GM12875 (cell line): ENCODE results near the gene USP47.

Experiments
- H3K4me3 ChIP-seq: one replicate; pipeline ENCODE4 v1.5.1; 2011; ENCODE audit warnings: low read depth, low read length, control low read depth
- TF ChIP-seq, protein P1 (sequence below): IDR thresholded peaks from 2 replicates; pipeline ENCODE4 v1.5.1; 2011; ENCODE audit warnings: low read depth, mild to moderate bottlenecking, control low read depth, inconsistent platforms, low read length, moderate library complexity, borderline replicate concordance; ENCODE audit not compliant: insufficient read depth

Gene USP47

DNA sequence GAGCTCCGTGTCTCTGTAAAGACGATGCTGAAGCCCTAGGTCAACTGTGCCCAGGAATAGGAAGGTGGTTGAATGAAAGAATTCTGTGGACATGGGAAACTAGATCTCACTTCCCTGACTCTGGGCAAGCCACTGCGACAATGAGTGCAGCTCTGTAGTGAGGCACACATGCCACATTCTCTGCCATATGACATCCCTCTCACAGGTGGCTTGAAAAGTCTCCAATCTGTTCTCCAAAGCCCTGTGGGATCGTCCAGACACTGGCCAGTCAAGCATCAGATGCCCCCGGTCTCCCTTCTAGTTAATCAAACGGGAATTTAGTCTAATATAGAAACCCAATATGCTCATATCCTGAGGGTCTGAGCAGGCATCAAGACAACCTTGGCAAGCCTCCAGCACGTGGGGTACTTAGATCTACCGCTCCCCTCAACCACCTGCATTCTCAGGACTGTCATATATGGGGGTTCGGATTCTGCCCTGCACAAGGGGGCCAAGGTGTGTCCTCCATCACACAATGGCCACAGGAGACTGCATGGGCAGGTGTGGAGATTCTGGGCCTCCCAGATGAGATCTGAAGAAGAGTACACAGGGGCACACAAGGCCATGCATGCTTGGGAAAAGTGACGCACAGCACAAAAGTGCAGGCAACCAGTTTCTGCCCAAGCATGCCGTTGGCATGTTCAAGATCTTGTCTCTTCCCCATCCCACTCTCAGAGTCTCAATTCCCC is 154.7 kb downstream of the USP47 start:
- TF ChIP-seq, protein P1, sequence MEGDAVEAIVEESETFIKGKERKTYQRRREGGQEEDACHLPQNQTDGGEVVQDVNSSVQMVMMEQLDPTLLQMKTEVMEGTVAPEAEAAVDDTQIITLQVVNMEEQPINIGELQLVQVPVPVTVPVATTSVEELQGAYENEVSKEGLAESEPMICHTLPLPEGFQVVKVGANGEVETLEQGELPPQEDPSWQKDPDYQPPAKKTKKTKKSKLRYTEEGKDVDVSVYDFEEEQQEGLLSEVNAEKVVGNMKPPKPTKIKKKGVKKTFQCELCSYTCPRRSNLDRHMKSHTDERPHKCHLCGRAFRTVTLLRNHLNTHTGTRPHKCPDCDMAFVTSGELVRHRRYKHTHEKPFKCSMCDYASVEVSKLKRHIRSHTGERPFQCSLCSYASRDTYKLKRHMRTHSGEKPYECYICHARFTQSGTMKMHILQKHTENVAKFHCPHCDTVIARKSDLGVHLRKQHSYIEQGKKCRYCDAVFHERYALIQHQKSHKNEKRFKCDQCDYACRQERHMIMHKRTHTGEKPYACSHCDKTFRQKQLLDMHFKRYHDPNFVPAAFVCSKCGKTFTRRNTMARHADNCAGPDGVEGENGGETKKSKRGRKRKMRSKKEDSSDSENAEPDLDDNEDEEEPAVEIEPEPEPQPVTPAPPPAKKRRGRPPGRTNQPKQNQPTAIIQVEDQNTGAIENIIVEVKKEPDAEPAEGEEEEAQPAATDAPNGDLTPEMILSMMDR: no peak
- no peak overlapping the region for H3K4me3 ChIP-seq

DNA sequence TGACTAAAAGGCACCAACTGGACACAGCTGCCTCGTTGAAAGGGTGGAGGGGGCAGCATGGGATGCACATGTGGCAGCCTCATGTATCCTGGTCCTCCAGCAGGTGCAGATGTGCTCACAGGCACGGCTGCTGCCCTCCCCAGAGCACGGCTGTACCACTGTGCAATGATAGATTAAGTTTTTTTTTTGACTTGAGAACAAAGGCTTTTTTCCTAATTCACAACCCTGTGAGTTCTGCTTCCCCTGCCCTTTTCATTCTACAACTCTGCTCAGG is 155.2 kb downstream of the USP47 start:
- TF ChIP-seq, protein P1: no peak
- no peak overlapping the region for H3K4me3 ChIP-seq

DNA sequence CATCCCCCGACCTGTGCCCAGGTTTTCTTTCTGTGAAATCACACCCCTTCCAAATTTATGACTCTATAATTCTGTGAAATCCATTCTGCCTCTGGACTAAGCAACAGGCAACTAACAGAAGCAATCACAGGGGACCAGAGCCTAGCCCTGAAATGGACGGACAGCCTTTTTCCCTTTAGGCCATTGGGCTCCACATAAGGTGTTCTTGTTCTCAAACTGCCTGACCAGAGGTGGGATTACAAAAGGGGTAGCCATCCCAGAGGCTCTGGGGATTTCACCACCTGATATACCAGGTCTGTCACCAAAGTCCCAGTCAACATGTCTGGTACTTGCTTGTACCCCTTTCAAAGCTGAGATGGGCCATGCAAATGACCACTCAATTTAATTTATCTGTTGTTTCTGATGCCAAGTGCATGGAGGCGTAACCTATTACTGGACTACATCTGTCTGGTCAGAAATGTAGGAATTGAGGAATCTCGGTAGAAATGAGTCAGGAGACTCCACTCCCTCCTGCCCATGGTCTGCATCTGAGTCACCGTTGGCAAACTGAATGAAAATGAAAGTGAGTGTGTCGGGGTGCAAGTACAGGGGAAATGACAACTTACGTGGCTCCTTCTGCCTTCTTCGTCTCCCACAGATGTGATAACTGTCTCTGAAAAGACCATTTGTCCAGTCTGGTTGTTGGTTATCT is 156.5 kb downstream of the USP47 start:
- no peak overlapping the region for H3K4me3 ChIP-seq
- TF ChIP-seq, protein P1: no peak

DNA sequence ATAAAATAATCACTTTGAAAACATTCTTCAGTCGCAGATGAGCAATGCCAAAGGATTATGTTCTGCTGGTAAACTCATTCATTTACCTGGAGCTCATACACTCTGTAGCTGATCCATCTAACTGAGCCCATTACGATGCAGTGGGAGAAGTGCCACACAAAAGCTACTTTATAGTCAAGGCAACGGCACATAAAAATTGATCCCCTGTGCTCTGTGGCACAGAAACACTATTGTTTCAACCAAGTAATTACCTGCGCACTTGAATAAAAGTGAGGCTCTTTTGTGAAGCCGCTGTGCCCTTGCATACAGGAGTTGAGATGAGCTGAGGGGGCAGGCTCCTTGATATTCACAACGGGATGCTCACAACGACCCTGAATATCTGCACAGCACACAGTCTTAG is 159.4 kb downstream of the USP47 start:
- H3K4me3 ChIP-seq: no peak overlapping the region
- TF ChIP-seq, protein P1: no peak

DNA sequence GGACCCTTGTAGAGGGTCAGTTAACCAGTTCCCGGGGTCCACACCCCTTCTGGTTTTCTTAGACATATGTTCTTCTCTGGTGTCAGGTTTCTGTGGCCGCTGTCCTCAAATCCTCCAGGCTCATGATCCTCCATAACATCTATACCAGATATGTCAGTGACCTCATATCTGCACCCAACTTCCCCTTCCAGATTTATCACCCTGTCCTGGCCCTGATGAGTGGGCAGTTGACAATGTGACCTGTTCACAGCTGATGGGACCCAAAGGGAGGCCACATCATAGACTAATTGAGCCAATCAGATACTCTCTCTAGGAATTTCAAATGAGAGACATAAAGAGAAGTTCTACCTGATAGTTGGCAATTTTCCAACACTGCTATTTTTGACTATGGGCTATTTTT is 161.6 kb downstream of the USP47 start:
- TF ChIP-seq, protein P1: no peak
- no peak overlapping the region for H3K4me3 ChIP-seq

DNA sequence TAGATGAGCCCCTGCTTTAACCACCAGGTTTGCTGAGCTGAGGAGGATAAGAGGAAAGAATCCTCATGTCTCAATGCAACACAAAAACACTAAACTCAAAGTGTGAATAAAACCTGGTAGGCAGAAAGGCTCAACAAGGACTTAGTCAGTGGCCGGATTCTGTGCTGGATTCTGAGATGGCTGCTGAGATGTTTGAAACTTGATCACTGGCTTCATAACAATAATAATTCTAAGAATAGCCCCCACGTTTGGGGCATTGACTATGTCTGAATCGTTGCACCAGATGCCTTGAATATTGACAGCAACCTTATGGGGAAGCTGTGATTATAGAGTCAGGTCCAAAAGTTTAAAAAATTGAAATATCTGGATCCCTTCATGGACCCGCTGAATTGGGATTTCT is 162.0 kb downstream of the USP47 start:
- no peak overlapping the region for H3K4me3 ChIP-seq
- TF ChIP-seq, protein P1: no peak

DNA sequence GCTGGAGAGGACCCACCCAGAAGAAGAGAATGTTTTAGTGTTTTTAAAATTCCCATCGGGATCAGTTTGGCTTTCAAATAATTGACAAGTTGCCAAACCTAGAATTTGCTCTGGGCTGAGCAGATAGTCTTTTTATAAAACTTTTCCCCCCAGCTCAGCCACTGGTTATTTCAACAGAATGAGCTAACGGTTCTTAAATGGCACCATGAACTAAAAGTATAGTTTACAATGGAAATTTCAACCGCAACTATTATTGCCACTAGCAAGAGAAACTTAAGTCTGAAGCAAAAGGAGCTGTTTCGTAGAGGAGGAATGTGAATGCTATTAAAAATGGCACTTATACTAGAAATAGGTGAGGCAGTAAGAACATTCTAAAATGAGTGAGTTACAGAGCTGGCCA is 163.3 kb downstream of the USP47 start:
- H3K4me3 ChIP-seq: no peak overlapping the region
- TF ChIP-seq, protein P1: no peak
